ENCODE data around the gene SGSM1. TPM values are rescaled to one million over a fixed set of nuclear protein-coding genes. Genes with fewer than 3 reads are reported as not detected.

Gene SGSM1
- polyA plus RNA-seq, 1 of the 3 experiments (the other 2 are of a cell fraction): 0.15 TPM

- H3K27ac ChIP-seq (ENCODE audit: low read depth in 2 of 2, low read length in 1 of 2): peak overlapping the region; percentile 51 to 63
- CTCF ChIA-PET: interaction anchor here (1.2 to 2.0 kb wide), 3 partner anchors 10 to 81 kb away, joined by 4 to 7 read pairs (median 4); no protein-coding TSS in a partner anchor
- H3K27me3 ChIP-seq (ENCODE audit: insufficient read depth): no peaks in the 10 kb centered on the region
- H2AFZ ChIP-seq (ENCODE audit: low read depth): no peak overlapping the region
- no peak for DNase-seq
- no peaks in the 10 kb centered on the region for H3K36me3 ChIP-seq (replicated peaks in 1 of 2; ENCODE audit: control insufficient read depth in 1 of 2, insufficient read depth in 2 of 2, low read length in 1 of 2)
- POLR2A ChIA-PET: no interaction called here
- H3K9ac ChIP-seq: no peak overlapping the region; the same call in 1 of the 2 replicates
- no peaks in the 10 kb centered on the region for H3K9me2 ChIP-seq
- no peaks in the 10 kb centered on the region for H3K9me3 ChIP-seq
- H4K20me1 ChIP-seq (ENCODE audit: insufficient read depth): no peaks in the 10 kb centered on the region
- H3K4me3 ChIP-seq (ENCODE audit: low read depth in 2 of 2, low read length in 1 of 2): no peak overlapping the region
- H3K4me1 ChIP-seq (ENCODE audit: control insufficient read depth in 1 of 2, insufficient read depth in 2 of 2, low read depth in 1 of 2, low read length in 1 of 2): peaks cover 10 to 21% of the 10 kb centered on the region in 2 experiments; a peak in 3 of 4 replicates
- H3K4me2 ChIP-seq: peak overlapping the region; percentile 64
- 42% methylated on average over 11 of the region's 11 CpGs for WGBS (ENCODE audit: low lambda C conversion rate)
- peaks cover 61% of the 10 kb centered on the region for H3K79me2 ChIP-seq (ENCODE audit: insufficient read depth)
- H3F3A ChIP-seq (replicated peaks; ENCODE audit: insufficient read depth): peaks cover 9% of the 10 kb centered on the region
- TF ChIP-seq USF2 (IDR thresholded peaks at IDR 0.05; ENCODE audit: borderline replicate concordance, low read depth, low read length) (no peak), CTCF (IDR thresholded peaks at IDR 0.05) (no peak), MEF2A (IDR thresholded peaks at IDR 0.05; ENCODE audit: borderline replicate concordance, low read depth) (no peak), GABPA (IDR thresholded peaks at IDR 0.05; ENCODE audit: low read depth) (no peak), RXRA (IDR thresholded peaks at IDR 0.05; ENCODE audit: borderline replicate concordance, low read depth) (peak; percentile 41; the same call in 1 of the 2 replicates), USF1 (IDR thresholded peaks at IDR 0.05; ENCODE audit: borderline replicate concordance, low read depth) (no peak), ZBTB33 (IDR thresholded peaks at IDR 0.05; ENCODE audit: borderline replicate concordance, low read depth) (no peak), NRF1 (IDR thresholded peaks at IDR 0.05; ENCODE audit: low read depth, low read length) (no peak), MXI1 (IDR thresholded peaks at IDR 0.05; ENCODE audit: low read depth, low read length) (no peak), GATA2 (CRISPR knock-in tag; IDR thresholded peaks at IDR 0.05) (no peak), TCF12 (IDR thresholded peaks at IDR 0.05) (0 out of 2 replicates have a peak, but pooled peaks have one; percentile 8), REST (IDR thresholded peaks at IDR 0.05; ENCODE audit: low read depth, low read length) (no peak), ELF1 (IDR thresholded peaks at IDR 0.05) (no peak), RCOR1 (IDR thresholded peaks at IDR 0.05; ENCODE audit: low read length) (no peak), SMC3 (IDR thresholded peaks at IDR 0.05; ENCODE audit: low read depth, low read length) (no peak), JUND (IDR thresholded peaks at IDR 0.05) (peak; percentile 26; the same call in 1 of the 2 replicates), TEAD4 (IDR thresholded peaks at IDR 0.05; ENCODE audit: borderline replicate concordance, insufficient read depth) (no peak), FOSL2 (IDR thresholded peaks at IDR 0.05; ENCODE audit: borderline replicate concordance, low read depth) (peak; percentile 52; the same call in 1 of the 2 replicates), YY1 (IDR thresholded peaks at IDR 0.05; ENCODE audit: low read depth) (no peak), IRF3 (IDR thresholded peaks at IDR 0.05; ENCODE audit: low read depth, low read length) (no peak), POLR2AphosphoS5 (IDR thresholded peaks at IDR 0.05; ENCODE audit: low read depth, low read length) (no peak), FOXM1 (IDR thresholded peaks at IDR 0.05; ENCODE audit: low read depth) (no peak), SIN3A (IDR thresholded peaks at IDR 0.05; ENCODE audit: borderline replicate concordance, low read depth, low read length) (no peak), RFX5 (IDR thresholded peaks at IDR 0.05; ENCODE audit: low read length) (no peak)
These were observed 169.9 kb downstream of the SGSM1 start for GRCh38 chr22:24975813-24976341.

All from SK-N-SH (cell line).